ENCODE measurements around the gene INTS11.
"Not testable (repeated sequence)": the region's sequence is repeated elsewhere in the genome, so short reads cannot be mapped to it uniquely, and the experiment has no call there.

Gene INTS11

DNA sequence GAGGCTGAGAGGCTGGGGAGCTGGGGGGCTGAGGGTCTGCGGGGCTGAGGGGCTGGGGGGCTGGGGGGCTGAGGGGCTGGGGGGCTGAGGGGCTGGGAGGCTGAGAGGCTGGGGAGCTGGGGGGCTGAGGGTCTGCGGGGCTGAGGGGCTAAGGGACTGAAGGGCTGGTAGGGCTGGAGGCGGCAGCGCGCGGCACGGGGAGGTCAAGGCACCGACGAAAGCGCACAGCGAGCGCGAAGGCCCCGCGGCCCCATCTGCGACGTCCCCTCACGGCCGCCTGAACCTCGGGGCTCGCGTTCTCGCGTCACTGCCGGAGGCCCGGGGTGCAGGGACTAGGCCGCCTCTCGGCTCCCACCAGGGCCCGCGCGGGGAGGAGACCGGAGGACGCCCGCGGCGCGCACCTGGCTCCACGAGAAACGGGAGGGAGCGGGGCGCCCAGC lies 356 bp downstream of the INTS11 start:
- TF ChIP-seq POLR2A (IDR thresholded peaks at IDR 0.05; ENCODE audit: low read depth, low read length), result no peak
- TF ChIP-seq PAX5 (IDR thresholded peaks at IDR 0.05; ENCODE audit: insufficient read depth, low read length, severe bottlenecking), result no peak
- TF ChIP-seq SPI1 (IDR thresholded peaks at IDR 0.05; ENCODE audit: low read depth, low read length), result no peak
- no peak for TF ChIP-seq POLR2AphosphoS5 (IDR thresholded peaks at IDR 0.05; ENCODE audit: low read depth, low read length)
- TF ChIP-seq TAF1 (IDR thresholded peaks at IDR 0.05; ENCODE audit: low read depth, low read length), result no peak
- no peak for TF ChIP-seq POU2F2 (IDR thresholded peaks at IDR 0.05; ENCODE audit: low read depth, low read length)
- no peak for DNase-seq (ENCODE audit: insufficient read length, low spot score)
- FAIRE-seq, result no peak

DNA sequence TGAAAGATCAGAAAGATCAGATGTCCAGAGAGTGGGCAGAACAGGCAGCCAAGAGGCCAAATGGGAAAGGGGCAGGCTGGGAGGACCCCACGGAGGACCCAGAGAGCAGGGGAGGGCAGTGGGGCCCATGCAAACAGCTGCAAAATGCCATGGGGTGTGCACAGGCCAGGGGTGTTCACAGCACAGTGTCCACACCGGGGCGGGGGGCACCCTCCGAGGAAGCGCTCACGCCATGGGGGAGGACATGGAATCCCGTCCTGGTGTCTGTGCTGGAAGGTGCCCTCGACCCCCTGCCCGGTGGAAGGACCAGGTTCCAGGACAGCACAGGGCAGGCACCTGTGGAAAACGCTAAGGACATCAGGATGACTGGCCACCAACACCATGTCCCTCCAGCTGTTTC lies 1.5 kb downstream of the INTS11 start:
- FAIRE-seq, result no peak
- TF ChIP-seq PAX5 (IDR thresholded peaks at IDR 0.05; ENCODE audit: insufficient read depth, low read length, severe bottlenecking), result no peak
- TF ChIP-seq POLR2AphosphoS5 (IDR thresholded peaks at IDR 0.05; ENCODE audit: low read depth, low read length), result no peak
- no peak for TF ChIP-seq POLR2A (IDR thresholded peaks at IDR 0.05; ENCODE audit: low read depth, low read length)
- no peak for TF ChIP-seq TAF1 (IDR thresholded peaks at IDR 0.05; ENCODE audit: low read depth, low read length)
- no peak for TF ChIP-seq SPI1 (IDR thresholded peaks at IDR 0.05; ENCODE audit: low read depth, low read length)
- TF ChIP-seq POU2F2 (IDR thresholded peaks at IDR 0.05; ENCODE audit: low read depth, low read length), result no peak
- DNase-seq (ENCODE audit: insufficient read length, low spot score), result no peak

DNA sequence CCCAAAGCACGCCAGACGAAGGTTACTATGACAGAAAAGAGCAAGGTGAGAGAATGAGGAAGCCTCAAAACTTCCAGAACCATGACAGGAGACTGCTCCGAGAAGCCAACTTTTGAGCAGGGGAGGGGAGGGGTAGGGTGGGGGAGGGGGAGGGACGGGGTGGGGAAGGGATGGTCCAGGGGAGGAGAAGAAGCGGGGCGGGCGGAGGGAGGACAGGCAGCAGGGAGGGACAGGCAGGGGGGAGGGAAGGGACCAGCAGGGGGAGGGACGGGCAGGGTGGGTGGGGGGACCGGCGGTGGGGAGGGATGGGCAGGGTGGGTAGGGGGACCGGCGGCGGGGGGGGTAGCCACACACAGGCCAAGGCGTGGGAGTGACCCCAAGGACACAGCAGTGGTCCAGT lies 2.0 kb downstream of the INTS11 start:
- FAIRE-seq (no peak), DNase-seq (ENCODE audit: insufficient read length, low spot score) (no peak)
- TF ChIP-seq POLR2A (IDR thresholded peaks at IDR 0.05; ENCODE audit: low read depth, low read length), result no peak
- no peak for TF ChIP-seq TAF1 (IDR thresholded peaks at IDR 0.05; ENCODE audit: low read depth, low read length)

DNA sequence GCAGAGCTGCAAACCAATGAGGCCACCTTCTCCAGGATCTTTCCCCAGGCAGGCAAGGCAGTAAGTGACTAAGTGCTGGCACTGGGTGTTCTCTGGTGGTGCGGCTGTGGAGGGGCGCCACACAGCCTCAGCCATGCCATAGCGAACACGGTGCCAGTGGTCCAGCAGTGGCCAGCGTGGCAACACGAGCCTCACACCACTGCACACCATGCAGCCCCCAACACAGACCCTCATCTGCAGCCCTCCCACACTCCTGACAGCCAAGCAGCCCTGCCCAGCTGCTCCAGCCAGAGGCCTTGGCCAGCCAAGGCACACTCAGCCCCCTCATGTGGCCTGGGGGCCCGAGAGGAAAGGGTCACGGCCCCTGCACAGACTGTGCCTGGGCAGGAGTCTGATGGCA lies 3.0 kb downstream of the INTS11 start:
- FAIRE-seq, result no peak
- no peak for DNase-seq (ENCODE audit: insufficient read length, low spot score)
- no peak for TF ChIP-seq SPI1 (IDR thresholded peaks at IDR 0.05; ENCODE audit: low read depth, low read length)
- TF ChIP-seq TAF1 (IDR thresholded peaks at IDR 0.05; ENCODE audit: low read depth, low read length), result no peak
- no peak for TF ChIP-seq POLR2A (IDR thresholded peaks at IDR 0.05; ENCODE audit: low read depth, low read length)
- TF ChIP-seq PAX5 (IDR thresholded peaks at IDR 0.05; ENCODE audit: insufficient read depth, low read length, severe bottlenecking), result no peak
- no peak for TF ChIP-seq POU2F2 (IDR thresholded peaks at IDR 0.05; ENCODE audit: low read depth, low read length)
- TF ChIP-seq POLR2AphosphoS5 (IDR thresholded peaks at IDR 0.05; ENCODE audit: low read depth, low read length), result no peak

DNA sequence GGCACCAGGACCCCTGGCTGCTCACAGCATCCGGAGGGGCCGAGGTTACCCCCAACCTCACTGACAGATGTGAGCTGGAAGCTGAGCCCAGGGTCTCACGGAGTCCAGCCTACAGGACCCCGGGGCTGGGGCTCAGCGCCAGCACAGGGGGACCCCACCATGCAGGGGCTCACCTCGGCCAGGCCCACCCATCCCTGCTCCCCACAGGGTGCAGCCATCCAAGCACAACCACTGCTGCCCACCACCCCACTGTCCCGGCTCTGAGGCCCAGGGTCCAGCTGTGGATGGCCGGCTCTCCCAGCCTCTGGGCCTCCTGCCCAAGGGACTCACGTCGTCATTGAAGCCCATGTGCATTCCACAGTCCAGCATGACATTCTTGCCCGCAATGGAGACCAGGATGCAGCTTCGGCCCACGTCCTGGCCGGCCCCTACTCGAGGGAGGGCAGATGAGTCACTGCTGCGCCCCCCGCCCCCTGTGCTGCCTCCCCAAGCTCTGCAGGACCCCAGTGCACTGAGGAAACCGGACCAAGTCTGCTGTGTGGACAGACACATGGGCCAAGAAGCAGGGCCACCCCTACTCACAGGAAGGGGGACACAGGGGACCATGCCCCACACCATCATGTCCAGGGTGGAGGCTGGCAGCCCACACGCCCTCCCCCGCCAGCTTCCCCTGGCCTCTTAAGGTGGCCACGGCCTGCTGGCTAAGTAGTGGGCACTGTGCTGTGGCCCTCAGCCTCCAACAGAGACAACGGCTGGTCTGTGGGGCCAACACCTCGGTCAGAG lies 3.6 kb downstream of the INTS11 start:
- TF ChIP-seq POLR2A (IDR thresholded peaks at IDR 0.05; ENCODE audit: low read depth, low read length), result no peak
- TF ChIP-seq PAX5 (IDR thresholded peaks at IDR 0.05; ENCODE audit: insufficient read depth, low read length, severe bottlenecking), result no peak
- no peak for TF ChIP-seq POU2F2 (IDR thresholded peaks at IDR 0.05; ENCODE audit: low read depth, low read length)
- TF ChIP-seq TAF1 (IDR thresholded peaks at IDR 0.05; ENCODE audit: low read depth, low read length), result no peak
- no peak for TF ChIP-seq POLR2AphosphoS5 (IDR thresholded peaks at IDR 0.05; ENCODE audit: low read depth, low read length)
- TF ChIP-seq SPI1 (IDR thresholded peaks at IDR 0.05; ENCODE audit: low read depth, low read length), result no peak
- DNase-seq (ENCODE audit: insufficient read length, low spot score) (no peak), FAIRE-seq (no peak)

DNA sequence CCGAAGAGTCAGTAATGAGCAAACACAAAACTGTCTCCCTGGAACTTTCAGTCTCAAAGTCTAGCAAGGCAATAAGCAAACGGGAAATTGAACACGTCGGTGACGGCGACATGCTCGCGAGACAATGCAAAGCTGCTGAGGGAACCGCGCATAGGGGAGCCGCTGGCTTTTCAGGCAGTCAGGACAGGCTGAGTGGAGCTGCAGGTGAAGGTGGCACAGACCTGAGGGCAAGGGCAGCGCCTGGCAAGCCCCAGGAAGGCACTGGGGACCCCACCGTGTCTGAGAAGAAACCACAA lies 4.9 kb downstream of the INTS11 start:
- TF ChIP-seq SPI1 (IDR thresholded peaks at IDR 0.05; ENCODE audit: low read depth, low read length), result no peak
- no peak for TF ChIP-seq TAF1 (IDR thresholded peaks at IDR 0.05; ENCODE audit: low read depth, low read length)
- no peak for TF ChIP-seq POLR2AphosphoS5 (IDR thresholded peaks at IDR 0.05; ENCODE audit: low read depth, low read length)
- no peak for TF ChIP-seq POU2F2 (IDR thresholded peaks at IDR 0.05; ENCODE audit: low read depth, low read length)
- TF ChIP-seq POLR2A (IDR thresholded peaks at IDR 0.05; ENCODE audit: low read depth, low read length), result no peak
- no peak for TF ChIP-seq PAX5 (IDR thresholded peaks at IDR 0.05; ENCODE audit: insufficient read depth, low read length, severe bottlenecking)
- DNase-seq (ENCODE audit: insufficient read length, low spot score) (no peak), FAIRE-seq (no peak)

DNA sequence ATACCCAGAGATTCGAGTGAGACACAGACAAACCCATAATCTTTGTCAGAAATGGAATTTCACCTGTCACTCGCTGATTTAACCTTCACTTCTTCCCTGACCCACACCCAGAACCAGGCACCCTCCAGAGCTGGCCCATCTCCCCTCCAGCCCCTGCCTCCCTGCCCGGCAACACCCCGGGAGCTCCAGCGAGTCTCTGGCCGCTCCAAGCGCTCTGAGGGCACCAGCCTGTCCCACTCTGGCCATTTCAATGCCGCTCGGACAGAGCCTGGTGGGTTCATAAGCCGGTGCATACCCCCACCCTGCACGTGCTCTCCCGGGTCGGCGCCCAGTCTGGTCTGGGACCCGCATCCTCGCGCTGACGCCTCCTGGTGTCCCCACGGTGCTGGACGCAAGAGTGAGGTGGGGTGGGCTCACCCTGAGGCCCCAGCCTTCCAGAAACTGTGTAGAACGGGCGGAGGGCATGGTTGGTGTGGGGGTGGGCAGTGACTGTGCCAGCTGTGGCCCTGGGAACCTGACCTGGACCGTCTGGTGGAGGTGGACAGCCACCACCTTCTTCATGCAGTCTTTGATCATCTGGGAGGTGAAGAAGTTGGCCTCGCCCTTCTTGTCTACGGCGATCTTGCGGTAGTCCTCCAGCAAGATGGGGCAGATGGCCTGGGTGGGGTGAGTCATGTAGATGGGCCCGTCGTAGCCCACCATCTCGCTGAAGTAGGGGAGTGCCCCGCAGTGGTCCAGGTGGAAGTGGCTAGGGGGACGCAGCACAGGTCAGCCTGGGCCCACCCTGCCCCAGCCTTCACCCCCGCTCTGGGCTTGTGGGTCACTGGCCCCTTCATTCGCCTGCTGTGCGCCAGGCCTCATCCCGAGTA lies 5.4 kb downstream of the INTS11 start:
- FAIRE-seq (no peak), DNase-seq (ENCODE audit: insufficient read length, low spot score) (no peak)
- no peak for TF ChIP-seq POLR2A (IDR thresholded peaks at IDR 0.05; ENCODE audit: low read depth, low read length)
- no peak for TF ChIP-seq POLR2AphosphoS5 (IDR thresholded peaks at IDR 0.05; ENCODE audit: low read depth, low read length)
- TF ChIP-seq POU2F2 (IDR thresholded peaks at IDR 0.05; ENCODE audit: low read depth, low read length), result no peak
- no peak for TF ChIP-seq PAX5 (IDR thresholded peaks at IDR 0.05; ENCODE audit: insufficient read depth, low read length, severe bottlenecking)
- no peak for TF ChIP-seq TAF1 (IDR thresholded peaks at IDR 0.05; ENCODE audit: low read depth, low read length)
- no peak for TF ChIP-seq SPI1 (IDR thresholded peaks at IDR 0.05; ENCODE audit: low read depth, low read length)

DNA sequence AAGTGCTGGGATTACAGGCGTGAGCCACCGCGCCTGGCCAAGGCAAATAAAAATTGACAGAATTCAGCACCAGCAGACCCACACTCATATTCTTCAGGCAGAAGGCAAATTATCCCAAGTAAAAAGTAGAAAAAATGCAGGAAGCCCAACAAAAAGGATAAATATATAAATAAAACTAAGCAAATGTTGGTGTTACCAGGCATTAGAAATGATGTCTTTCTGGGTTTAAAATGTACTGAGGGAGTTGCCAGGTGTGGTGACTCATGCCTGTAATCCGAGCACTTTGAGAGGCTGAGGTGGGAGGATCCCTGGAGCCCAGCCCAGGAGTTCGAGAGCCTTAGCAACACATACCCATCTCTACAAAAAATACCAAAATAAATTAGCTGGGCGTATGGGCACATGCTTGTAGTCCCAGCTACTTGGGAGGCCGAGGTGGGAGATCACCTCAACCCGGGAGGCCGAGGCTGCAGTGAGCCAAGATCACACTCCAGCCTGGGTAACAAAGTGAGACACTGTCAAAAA lies 6.3 kb downstream of the INTS11 start:
- TF ChIP-seq POU2F2 (IDR thresholded peaks at IDR 0.05; ENCODE audit: low read depth, low read length) (no peak), POLR2AphosphoS5 (IDR thresholded peaks at IDR 0.05; ENCODE audit: low read depth, low read length) (no peak), SPI1 (IDR thresholded peaks at IDR 0.05; ENCODE audit: low read depth, low read length) (no peak), POLR2A (IDR thresholded peaks at IDR 0.05; ENCODE audit: low read depth, low read length) (no peak), TAF1 (IDR thresholded peaks at IDR 0.05; ENCODE audit: low read depth, low read length) (no peak), PAX5 (IDR thresholded peaks at IDR 0.05; ENCODE audit: insufficient read depth, low read length, severe bottlenecking) (no peak)
- FAIRE-seq (no peak), DNase-seq (ENCODE audit: insufficient read length, low spot score) (no peak)

DNA sequence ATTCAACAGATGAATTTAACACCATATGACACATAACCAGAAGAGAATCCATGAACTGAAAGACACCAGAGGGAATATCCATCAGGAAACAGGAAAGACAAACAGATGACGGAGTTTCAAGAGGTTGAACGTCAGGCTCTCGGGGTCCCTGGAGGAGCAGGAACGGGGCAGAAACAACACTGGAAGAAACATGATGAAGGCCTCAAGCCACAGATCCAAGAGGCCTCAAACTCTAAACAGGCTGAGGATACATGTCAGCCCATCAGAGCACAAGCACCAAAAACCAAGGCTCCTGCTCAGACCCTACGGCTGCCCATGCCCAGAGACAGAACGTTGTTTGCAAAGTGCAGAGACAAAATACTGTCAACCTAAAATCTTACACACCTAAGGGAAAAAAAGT lies 7.0 kb downstream of the INTS11 start:
- no peak for TF ChIP-seq PAX5 (IDR thresholded peaks at IDR 0.05; ENCODE audit: insufficient read depth, low read length, severe bottlenecking)
- TF ChIP-seq POLR2AphosphoS5 (IDR thresholded peaks at IDR 0.05; ENCODE audit: low read depth, low read length), result no peak
- no peak for TF ChIP-seq SPI1 (IDR thresholded peaks at IDR 0.05; ENCODE audit: low read depth, low read length)
- no peak for TF ChIP-seq POLR2A (IDR thresholded peaks at IDR 0.05; ENCODE audit: low read depth, low read length)
- TF ChIP-seq TAF1 (IDR thresholded peaks at IDR 0.05; ENCODE audit: low read depth, low read length), result no peak
- no peak for TF ChIP-seq POU2F2 (IDR thresholded peaks at IDR 0.05; ENCODE audit: low read depth, low read length)
- DNase-seq (ENCODE audit: insufficient read length, low spot score) (no peak), FAIRE-seq (no peak)

DNA sequence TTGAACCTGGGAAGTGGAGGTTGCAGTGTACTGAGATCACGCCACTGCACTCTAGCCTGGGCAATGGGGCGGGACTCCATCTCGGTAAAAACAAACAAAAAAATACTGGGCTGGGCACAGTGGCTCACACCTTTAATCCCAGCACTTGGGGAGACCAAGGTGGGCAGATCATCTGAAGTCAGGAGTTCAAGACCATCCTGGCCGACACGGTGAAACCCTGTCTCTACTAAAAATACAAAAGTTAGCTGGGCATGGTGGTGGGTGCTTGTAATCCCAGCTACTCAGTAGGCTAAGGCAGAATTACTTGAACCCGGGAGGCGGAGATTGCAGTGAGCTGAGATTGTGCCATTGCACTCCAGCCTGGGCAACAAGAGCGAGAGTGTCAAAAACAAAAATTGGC lies 8.3 kb downstream of the INTS11 start:
- not testable (repeated sequence) for DNase-seq (ENCODE audit: insufficient read length, low spot score); FAIRE-seq

Measured in GM12891 (cell line).